ENCODE measurements around the gene CCDC159.
"Not testable (repeated sequence)": the region's sequence is repeated elsewhere in the genome, so short reads cannot be mapped to it uniquely, and the experiment has no call there.

The CCDC159 gene

DNA sequence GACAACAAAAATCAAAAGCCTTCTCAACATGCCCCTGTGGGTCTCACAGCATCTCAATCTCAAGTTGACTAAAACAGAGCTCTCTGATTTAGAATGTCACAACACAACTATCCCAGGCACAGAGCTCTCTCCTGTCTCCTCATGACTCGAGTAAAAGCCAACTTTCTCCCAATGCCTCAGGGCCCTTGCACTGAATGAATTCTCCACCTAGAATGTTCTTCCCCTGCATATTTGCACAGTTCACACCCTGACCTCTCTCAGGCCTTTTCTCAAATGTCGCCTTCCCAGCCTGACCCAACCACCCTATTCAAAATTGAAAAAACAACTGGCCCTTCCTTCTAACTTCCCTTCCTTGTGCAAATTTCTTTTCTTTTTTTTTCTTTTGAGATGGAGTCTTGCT, 24.4 kb downstream of the CCDC159 start:
- DNase-seq, result no peak

DNA sequence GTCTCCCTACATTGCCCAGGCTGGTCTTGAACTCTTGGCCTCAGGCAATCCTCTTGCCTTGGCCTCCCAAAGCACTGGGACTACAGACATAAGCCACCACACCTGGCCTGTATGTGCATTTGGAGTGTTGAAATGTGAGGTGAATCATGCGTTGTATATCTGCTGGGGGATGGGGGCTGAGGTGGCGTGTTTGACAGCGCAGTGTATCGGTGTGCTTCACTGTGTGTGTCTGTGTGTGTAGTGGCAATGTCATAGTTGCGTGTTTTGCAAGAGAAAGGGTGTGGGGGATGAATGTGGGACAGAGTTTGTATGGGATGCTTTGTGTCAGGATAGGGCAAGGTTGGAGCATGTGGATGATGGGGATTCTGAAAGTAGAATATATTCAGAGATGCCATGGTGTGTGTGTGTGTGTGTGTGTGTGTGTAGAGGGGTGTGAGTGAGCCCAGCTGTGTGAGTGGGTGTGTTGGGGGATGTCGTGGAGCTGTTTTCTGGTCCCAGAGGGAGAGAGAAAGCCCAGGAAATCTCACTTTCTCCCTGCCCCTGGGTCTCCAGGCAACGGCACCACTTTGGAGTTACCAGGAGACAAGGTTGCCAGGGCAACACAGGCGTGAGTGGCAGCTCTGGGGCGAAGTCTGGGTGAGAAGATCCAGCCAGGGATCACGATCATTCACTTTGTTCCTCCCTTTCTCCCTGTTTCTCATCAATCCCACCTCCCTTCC, 27.0 kb downstream of the CCDC159 start:
- DNase-seq, result no peak

DNA sequence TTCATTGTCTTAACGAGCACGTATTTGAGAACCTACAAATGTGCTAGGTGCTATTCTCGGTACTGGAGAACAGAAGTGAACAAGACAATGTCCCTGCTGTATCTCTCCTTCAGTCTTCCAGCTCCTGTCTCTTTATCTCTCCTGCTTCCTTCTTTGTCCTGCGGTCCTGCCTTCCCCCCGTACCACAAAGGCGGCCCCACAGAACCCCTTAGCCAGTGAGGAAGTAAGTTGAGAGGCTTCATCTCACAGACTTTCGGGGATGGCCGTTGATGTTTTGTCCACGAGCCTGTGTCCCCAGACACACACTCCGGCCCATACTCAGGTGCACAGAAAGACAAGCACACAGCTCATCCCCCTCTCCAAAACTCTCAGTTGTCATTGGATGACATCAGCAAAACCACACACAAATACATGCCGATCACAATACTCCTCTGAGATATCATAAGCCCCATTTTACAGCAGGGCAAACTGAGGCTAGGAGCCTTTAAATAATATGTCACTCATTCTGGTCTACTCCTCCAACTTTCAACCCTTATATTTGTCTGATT, 27.6 kb downstream of the CCDC159 start:
- no peak for DNase-seq

DNA sequence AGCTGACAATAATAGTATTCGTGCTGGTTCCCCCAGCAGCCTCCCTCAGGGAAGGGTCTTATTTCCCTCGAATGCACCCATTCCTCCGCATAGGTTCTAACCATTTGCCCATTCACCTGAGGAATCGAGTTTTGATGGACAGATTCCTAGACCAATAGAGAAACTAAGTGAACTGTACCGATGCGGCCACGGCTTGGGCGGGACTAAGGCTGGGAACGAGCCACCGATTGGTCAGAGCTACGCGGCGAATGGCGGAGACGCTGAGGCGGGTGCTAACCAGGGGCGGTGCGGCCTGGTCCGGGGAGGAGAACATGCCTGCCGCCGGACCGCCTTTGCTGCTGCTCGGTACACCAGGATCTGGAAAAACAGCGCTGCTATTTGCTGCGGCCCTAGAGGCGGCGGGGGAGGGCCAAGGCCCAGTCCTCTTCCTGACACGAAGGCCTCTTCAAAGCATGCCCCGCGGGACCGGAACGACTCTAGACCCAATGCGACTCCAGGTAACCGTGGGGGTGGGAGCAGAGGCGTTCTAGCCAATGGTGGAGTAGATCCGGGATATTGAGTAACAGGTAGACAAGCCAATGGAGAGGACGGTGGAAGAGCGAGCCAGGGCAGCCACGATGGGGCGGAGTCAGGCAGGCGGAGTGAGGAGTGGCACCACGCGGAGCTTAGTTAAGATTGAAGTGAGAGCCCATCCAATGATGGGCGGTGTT, 28.3 kb downstream of the CCDC159 start, which contains the start of gene SWSAP1:
Gene SWSAP1, plus strand, starts transcription at position 234 of the 710 bp plus-strand sequence. Its CDS starts 15 bp downstream, at position 249.
- peak; percentile 98 for DNase-seq

DNA sequence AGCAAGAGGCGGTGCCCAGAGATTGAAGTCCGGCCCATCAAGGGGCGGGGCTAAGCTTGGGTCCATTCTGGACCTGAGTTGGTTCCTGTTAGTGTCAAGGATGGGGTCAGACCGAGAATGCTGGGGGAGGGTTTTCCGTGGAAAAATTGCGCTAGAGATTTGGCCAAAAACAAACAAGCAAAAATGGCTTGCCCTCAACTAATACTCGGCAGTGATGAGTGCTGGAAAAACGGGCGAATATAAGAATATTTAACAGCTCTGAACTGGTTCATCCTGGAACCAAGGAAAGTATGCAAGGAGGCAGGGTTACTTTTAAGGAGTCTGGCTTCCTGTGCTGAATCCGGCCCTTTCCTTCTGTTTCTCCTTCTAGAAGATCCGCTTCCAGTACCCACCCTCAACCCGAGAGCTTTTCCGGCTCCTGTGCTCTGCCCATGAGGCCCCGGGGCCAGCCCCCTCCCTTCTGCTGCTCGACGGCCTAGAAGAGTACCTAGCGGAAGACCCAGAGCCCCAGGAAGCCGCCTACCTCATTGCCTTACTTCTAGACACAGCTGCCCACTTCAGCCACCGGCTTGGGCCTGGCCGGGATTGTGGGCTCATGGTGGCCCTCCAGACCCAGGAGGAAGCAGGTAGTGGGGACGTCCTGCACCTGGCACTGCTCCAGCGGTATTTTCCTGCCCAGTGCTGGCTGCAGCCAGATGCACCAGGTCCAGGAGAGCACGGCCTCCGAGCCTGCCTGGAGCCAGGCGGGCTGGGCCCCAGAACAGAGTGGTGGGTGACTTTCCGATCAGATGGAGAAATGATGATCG, 29.0 kb downstream of the CCDC159 start:
- peak; percentile 85 for DNase-seq

DNA sequence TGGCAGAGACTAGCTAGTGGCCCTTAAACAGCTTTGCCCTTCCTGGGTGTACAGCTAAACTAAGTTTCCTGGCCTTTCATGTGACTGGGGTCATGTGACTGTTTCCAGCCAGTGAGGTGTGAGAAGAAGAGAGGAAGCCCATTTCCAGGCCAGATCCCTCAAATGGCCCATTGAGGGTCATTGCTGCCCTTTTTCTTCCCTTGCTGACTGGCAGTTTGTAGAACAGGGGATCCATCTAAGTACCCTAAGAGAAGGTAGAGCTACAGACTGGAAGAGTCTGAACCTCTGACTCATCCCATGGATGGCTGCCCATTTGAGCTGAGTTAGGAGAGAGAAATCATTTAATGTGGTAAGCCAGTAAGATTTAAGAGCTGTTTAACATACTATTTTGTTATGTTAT, 30.9 kb downstream of the CCDC159 start:
- DNase-seq, result peak; percentile 43

DNA sequence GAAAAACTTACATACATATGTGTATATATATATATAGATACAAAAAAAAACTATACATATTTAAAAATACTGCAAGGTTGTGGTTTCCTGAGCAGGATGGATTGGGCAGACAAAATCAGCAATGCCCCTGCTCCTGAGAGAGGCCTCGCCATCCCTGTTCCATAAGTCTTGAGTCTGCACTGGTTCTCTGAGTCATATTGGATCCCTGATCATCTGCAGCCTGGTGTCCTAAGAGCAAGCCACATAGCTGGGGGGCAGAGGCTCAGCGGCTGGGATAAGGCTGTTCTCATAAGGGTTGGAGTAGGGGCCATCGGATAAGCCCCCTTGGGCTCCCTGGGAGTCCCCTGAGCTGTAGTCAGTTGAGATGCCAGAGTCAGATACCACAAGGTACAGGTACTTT, 31.4 kb downstream of the CCDC159 start:
- DNase-seq, result no peak

DNA sequence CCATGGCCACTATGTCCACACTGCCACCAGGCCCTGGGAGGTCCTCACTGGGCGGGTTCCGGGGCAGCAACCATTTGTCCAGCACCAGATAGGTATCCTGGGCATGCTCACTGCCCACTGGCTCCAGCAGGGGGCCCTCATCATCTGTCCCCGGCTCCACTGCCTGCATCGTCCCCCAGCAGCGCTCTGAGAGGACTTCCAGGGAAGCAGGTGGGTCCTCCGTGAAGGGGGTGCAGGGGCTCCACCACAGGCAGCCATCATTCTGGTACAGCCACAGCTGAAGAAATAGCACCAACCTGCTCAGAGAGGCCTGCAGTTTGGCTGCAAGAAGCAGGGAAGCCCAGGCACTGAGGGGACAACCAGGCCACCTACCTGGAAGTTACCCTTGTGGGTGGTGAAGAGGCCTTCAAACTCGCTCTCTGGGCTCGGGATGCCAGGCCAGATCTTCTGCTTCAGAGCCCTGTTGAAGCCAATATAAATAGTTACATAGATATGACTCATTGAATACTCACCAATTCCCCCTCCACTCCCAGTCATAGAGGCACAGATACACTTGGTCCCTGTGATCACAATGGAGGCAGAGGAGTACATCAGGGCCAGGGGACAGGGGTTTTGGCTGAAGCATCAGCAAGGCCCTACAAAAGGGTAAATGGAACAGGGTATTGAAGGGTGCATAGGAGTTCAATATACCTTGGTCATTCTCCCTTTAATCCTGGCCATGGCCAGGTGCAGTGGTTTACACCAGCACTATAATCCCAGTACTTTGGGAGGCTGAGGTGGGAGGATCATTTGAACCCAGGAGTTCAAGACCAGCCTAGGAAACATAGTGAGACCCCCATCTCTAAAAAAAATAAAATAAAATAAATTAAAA, 32.2 kb downstream of the CCDC159 start:
- DNase-seq, result peak; percentile 19

DNA sequence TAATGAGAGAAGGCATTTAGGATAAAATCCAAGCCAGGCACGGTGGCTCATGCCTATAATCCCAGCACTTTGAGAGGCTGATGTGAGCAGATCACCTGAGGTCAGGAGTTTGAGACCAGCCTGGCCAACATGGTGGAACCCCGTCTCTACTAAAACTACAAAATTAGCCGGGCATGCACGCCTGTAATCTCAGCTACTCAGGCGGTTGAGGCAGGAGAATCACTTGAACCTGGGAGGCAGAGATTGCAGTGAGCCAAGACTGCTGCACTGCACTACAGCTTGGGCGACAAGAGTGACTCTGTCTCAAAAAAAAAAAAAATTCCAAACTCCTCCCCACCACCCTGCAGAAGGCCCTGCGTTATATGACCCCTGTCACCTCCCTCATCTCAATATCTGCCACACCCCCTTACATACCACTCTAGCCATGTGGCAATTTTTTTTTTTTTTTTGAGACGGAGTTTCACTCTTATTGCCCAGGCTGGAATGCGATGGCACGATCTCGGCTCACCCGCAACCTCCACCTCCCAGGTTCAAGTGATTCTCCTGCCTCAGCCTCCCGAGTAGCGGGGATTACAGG, 33.0 kb downstream of the CCDC159 start:
- DNase-seq, result not testable (repeated sequence)

DNA sequence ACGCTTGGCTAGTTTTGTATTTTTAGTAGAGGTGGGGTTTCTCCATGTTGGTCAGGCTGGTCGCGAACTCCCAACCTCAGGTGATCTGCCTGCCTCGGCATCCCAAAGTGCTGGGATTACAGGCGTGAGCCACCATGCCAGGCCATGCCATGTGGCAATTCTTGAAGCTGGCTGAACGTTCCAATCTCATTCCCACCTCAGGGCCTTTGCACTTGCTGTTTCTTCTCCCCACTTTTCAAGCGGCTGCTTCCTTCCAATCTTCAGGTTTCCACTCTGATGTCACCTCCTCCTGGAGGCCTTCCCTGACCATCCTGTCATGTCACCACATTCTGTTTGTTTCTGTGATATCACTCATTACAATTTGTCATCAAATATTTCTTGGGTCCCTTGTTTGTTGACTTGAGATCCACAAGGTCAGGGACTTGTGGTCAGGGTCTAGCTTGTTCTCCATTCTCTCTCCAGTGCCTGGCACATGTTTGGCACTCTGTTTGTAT, 33.6 kb downstream of the CCDC159 start:
- DNase-seq, result no peak

DNA sequence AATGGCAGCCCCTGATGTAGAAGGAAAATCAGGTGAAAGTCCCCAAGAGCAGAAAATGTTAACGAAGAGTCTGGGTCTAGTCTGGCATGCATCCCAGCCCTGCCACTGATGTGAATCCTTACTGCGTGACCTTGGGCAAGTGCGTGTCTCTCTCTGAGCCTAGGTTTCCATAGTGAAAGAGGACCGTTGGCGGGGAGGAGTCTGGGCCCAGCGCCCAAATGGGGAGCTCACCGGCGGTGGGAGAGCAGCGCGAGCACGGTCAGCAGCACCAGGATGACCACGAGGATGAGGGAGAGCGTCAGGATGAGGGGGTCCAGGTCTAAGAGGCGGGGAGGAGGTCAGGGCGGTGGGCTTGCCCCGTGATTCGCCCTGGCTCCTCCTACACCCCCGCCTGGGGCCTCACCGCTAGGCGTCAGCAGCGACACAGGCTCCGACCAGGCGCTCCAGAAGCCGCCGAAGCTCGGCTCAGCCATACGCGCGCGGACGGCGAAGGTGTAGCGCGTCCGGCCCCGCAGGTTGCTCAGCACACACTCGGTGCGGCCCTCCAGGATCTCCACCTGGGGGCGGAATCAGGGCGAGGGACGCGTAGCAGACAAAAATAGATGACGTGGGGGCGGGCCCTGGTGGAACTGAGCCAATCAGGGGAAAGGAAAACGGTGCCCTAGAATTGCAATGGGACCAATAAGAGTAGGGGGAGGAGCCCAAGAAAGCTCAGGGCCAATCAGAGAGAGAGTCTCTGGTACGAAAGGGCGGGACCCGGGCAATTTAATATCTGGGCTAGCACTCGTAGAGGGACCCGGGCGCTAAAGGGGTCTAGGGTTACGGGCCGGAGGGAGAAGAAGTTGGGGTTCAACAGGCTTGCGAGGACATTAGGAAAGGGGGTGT, 34.6 kb downstream of the CCDC159 start:
- DNase-seq, result peak; percentile 98

DNA sequence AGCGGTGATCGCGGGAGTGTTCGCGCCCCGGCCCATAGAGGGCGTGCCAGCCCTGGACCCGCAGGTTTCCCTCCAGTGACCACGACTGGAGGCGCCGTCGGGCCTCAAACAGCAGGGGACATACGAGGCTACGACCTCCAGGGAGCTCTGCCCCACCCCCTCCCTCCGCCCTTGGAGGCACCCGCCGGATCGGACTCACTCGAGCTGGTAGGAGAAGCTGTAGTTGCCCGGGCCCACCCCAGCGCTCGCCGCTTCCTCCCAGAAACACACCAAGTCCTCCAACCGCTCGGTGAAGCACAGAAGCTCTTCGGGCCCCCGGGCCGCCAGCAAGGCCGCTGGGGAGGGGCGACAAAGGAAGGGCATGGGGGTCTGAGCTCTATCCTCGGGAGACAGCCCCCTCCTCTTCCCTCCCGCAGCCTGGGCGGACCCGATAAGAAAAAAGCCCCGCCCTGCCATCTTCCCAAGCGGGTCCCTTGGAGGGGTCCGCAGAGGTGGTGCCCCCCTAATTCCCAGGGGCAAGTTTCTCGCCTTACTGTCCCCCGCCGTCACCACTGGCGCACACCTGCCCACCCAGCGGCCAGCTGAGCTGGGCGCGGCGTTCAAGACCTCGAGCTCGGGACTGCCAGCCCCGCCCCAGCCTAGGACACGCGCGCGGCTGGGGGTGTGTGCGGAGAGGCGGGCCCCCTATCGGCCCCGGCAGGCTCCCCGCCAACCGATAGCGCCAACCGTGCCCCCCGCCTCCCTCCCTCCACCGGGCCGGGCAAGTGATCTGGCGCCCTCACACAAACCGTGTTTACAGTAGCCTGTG, 36.8 kb downstream of the CCDC159 start:
- peak; percentile 42 for DNase-seq

DNA sequence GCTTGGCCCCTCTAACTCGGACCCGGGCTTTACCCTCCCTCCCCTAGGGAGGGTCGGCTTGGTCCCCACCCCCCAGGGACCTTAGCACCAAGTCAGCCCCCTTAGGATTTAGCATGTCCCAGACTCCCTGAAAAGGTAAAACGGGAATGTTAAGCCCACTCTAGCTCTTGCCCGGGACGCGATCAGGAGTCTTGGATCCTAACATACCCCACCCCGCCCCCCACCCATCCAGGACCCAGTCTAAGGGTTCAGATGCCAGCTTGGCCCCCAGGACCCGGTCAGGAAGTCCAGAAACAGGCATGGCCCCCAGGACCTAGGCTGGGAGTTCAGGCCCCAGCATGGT, 37.4 kb downstream of the CCDC159 start:
- no peak for DNase-seq

DNA sequence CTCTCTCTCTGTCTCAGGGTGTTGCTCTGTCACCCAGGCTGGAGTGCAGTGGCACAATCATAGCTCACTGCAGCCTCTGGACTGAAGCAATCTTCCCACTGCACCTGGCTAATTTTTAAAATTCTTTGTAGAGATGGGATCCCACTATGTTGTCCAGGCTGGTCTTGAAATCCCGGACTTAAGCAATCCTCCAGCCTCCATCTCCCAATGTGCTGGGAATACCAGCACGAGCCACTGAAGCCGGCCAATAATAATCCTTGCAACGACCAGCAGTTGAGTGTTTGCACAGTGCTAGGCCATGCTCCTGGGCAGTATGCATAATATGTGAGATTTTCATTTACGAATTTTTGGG, 38.4 kb downstream of the CCDC159 start:
- no peak for DNase-seq

DNA sequence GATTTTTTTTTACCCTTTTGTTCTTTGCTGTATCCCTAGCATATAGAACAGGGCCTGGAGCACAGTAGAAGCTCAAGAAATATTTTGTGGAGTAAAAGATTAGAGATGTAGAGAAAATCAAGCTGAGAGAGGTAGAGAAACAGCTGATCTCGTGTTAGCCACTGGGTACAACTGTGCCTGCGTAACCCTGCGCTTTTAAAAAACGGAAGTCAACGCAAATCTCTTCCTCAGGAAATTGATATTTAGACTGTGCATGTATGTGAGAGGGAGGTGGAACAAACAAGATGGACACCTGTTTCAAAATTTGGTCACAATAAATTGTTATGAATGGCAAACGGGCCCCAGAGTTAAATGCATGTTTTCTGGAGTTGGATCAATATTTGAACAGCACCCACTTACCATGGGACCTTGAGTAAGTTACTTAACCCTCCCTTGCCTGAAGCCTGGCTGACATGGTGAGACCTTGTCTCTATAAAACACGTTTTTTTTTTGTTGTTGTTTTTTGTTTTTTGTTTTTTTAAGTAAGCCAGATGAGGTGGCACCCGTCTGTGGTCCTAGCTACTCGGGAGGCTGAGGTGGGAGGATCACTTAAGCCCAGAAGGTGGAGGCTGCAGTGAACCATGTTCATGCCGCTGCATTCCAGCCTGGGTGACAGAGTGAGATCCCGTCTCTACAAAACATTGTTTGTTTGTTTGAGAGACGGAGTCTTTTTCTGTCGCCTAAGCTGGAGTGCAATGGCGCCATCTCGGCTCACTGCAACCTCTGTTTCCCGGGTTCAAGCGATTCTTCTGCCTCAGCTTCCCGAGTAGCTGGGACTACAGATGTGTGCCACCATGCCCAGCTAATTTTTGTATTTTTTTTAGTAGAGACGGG, 41.1 kb downstream of the CCDC159 start:
- DNase-seq, result no peak

DNA sequence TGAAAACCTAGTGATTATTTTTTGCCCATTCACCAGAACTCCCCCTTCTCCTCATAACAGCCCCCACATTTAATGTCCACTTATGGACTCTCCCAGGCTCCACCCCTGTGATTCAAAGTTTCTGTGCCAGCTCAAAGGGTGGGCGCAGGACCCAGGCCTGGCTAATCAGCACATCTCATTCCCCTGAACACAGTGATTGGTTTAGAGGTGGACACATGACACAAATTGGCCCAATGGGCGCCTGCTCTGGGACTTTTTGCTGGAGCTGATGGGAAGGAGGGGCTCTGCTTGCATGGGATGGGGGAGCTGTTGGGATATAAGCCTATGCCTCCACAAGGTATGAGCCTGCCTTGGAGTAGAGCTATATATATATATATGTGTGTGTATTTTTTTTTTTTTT, 44.0 kb downstream of the CCDC159 start:
- no peak for DNase-seq

DNA sequence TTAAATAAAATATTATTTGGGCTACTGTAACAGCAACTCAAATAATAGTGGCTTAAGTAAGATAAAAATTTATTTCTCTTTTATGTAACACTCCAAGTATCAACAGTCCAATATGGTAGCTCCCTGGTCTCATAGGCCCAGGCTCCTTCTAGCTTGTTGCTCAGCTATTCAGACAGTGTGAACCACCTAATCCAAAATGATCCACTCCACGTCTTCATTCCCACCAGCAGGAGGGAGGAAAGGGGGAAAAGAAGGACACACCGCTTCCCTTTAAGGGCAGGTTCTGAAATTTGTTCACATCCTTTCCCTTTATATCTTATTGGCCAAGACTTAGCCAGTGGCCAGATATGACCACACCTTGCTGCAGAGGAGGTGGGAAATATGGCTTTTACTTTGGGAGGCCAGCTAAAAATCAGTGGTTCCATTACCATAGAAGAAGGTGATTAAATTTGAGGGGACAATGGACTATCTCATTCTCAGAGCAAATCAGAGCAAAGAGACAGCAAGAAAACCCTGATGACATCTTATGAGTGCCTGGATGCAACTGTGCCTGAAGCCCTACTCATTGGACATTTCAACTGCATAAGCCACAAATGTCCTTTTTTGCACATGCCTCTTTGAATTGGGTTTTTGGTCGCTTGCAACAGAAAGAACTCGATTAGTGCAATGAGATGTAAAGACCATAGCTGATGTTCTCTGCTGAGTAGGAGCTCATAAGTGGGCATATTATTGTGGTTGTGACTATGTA, 44.8 kb downstream of the CCDC159 start:
- no peak for DNase-seq

DNA sequence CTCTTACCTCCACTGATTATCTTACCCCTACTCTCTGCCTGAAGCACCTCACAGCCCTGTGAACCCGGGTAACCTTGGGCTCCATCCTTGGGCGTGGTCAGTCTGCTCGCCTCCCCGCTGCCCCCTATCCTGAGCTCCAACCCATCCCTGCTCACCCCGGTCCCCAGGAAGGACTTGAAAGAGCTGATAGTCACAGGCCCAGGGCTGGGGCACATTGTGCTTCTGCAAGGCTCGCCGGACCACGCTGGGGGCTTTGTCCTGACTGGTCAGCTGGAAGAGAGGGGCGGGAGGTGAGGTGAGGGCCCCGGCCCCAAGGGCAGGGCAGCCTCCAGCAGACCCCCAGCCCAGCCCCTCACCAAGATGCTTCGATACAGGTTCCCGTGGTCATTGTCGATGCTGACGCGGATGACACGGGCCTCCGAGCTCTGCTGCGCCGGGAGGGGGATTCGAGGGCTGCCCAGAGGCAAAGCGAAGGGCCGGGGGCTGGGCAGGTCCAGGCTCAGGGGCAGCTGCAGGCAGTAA, 50.8 kb downstream of the CCDC159 start:
- DNase-seq, result no peak
